BLaER1 treated with 17β-estradiol and CSF1 and Interleukin-3, amounts not matched to agents 10 nM and 100 nM (cell line): ENCODE results near the gene RNF220.

Experiments
- H3K27ac ChIP-seq, 11 experiments: shearing (Covaris generic); formaldehyde crosslinking; 2 replicates each; pipeline ENCODE4 v1.8.1; 2022
- H3K27me3 ChIP-seq, 11 experiments: shearing (Covaris generic); formaldehyde crosslinking; 2 replicates each; pipeline ENCODE4 v1.8.1; 2022
- H3K36me3 ChIP-seq, 11 experiments: shearing (Covaris generic); formaldehyde crosslinking; 2 replicates each; pipeline ENCODE4 v1.8.1; 2022
- H3K4me1 ChIP-seq, 10 experiments: shearing (Covaris generic); formaldehyde crosslinking; 2 replicates each; pipeline ENCODE4 v1.8.1; 2022
- H3K4me2 ChIP-seq, 11 experiments: shearing (Covaris generic); formaldehyde crosslinking; 2 replicates each; pipeline ENCODE4 v1.8.1; 2022
- H3K4me3 ChIP-seq, 10 experiments: shearing (Covaris generic); formaldehyde crosslinking; 2 replicates each; pipeline ENCODE4 v1.8.1; 2022
- H3K9ac ChIP-seq, 11 experiments: shearing (Covaris generic); formaldehyde crosslinking; 2 replicates each; pipeline ENCODE4 v1.8.1; 2022
- H3K9me3 ChIP-seq, 11 experiments: shearing (Covaris generic); formaldehyde crosslinking; replicated peaks in 1 of 11; 2 replicates each; pipeline ENCODE4 v1.8.1; 2022
- H4K20me1 ChIP-seq, 11 experiments: shearing (Covaris generic); formaldehyde crosslinking; 2 replicates each; pipeline ENCODE4 v1.8.1; 2022
- Cebpa-rat ChIP-seq, 11 experiments: shearing (Covaris generic); IDR thresholded peaks; 2 replicates each; pipeline ENCODE4 v1.8.1; 2022

The RNF220 gene

GRCh38 chr1:44640200-44640853 is 235.3 kb downstream of the RNF220 start:
- Histone ChIP-seq H3K27ac (no peak overlapping the region), H3K9me3 (no peaks in the 10 kb centered on the region), H3K9ac (no peak overlapping the region), H3K4me1 (peaks cover 0 to 19% (median 17%) of the 10 kb centered on the region in 10 experiments; a peak in 17 of 20 replicates), H3K27me3 (no peaks in the 10 kb centered on the region), H3K36me3 (peaks cover 100% of the 10 kb centered on the region in 11 experiments), H3K4me3 (no peak overlapping the region), H4K20me1 (peaks cover 60 to 100% (median 100%) of the 10 kb centered on the region in 11 experiments; a peak in 21 of 22 replicates), H3K4me2 (no peak overlapping the region)
- TF ChIP-seq Cebpa-rat (IDR thresholded peaks at IDR 0.05) = no peak

- Histone ChIP-seq H3K4me1 (peaks cover 0 to 8% (median 6%) of the 10 kb centered on the region in 10 experiments; a peak in 14 of 20 replicates), H4K20me1 (peaks cover 49 to 100% (median 99%) of the 10 kb centered on the region in 11 experiments; a peak in 21 of 22 replicates), H3K4me3 (no peak overlapping the region), H3K9me3 (no peaks in the 10 kb centered on the region), H3K9ac (peak overlapping the region in 1 of 11 experiments; percentile 16; a peak in 1 of 22 replicates), H3K4me2 (no peak overlapping the region), H3K27me3 (no peaks in the 10 kb centered on the region), H3K36me3 (peaks cover 100% of the 10 kb centered on the region in 11 experiments), H3K27ac (no peak overlapping the region)
- TF ChIP-seq Cebpa-rat (IDR thresholded peaks at IDR 0.05) = no peak
These were observed 236.4 kb downstream of the RNF220 start for GRCh38 chr1:44641126-44642102.

GRCh38 chr1:44642255-44642654 is 237.2 kb downstream of the RNF220 start:
- Histone ChIP-seq H3K4me1 (no peaks in the 10 kb centered on the region; a peak in 2 of 20 replicates), H3K36me3 (peaks cover 100% of the 10 kb centered on the region in 11 experiments), H3K27me3 (no peaks in the 10 kb centered on the region), H3K4me2 (no peak overlapping the region), H3K4me3 (no peak overlapping the region), H3K9ac (peak overlapping the region in 3 of 11 experiments; percentile 0 to 16 (median 9); a peak in 1 of 22 replicates), H4K20me1 (peaks cover 45 to 100% (median 98%) of the 10 kb centered on the region in 11 experiments; a peak in 21 of 22 replicates), H3K9me3 (no peaks in the 10 kb centered on the region), H3K27ac (no peak overlapping the region)
- TF ChIP-seq Cebpa-rat (IDR thresholded peaks at IDR 0.05) = no peak

DNA sequence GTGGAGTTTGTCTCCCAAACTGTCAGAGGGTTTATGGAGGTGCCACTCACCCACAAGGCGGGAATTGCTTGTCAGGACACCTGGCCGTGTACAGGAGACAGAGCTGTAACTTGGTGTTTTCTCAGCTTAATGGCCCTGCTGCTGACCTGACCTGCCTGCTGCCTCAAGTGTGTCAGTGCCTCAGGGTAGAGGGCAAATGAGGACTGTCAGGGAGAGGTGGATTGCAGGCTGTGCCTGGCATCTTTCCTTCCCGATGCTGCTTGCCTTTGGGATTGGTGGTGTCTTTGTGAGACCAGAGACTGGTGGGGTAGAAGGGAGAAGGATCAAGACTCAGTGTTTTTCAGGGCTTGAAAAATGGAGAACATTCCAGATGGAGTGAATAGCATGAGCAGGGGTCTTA is 237.9 kb downstream of the RNF220 start:
- H3K4me2 ChIP-seq = no peak overlapping the region
- H3K27me3 ChIP-seq = no peaks in the 10 kb centered on the region
- no peaks in the 10 kb centered on the region for H3K9me3 ChIP-seq
- peaks cover 100% of the 10 kb centered on the region in 11 experiments for H3K36me3 ChIP-seq
- no peak overlapping the region for H3K4me3 ChIP-seq
- no peaks in the 10 kb centered on the region for H3K4me1 ChIP-seq
- peak overlapping the region in 3 of 11 experiments; percentile 18 to 49 (median 23); a peak in 2 of 22 replicates for H3K9ac ChIP-seq
- TF ChIP-seq Cebpa-rat (IDR thresholded peaks at IDR 0.05) = no peak
- no peak overlapping the region for H3K27ac ChIP-seq
- H4K20me1 ChIP-seq = peaks cover 48 to 100% (median 98%) of the 10 kb centered on the region in 11 experiments; a peak in 21 of 22 replicates

- Histone ChIP-seq H3K4me1 (no peaks in the 10 kb centered on the region), H3K4me2 (no peak overlapping the region), H3K27me3 (no peaks in the 10 kb centered on the region), H4K20me1 (peaks cover 39 to 100% (median 98%) of the 10 kb centered on the region in 11 experiments; a peak in 20 of 22 replicates), H3K27ac (no peak overlapping the region), H3K9ac (peak overlapping the region in 1 of 11 experiments; percentile 12; a peak in 1 of 22 replicates), H3K4me3 (no peak overlapping the region), H3K9me3 (no peaks in the 10 kb centered on the region), H3K36me3 (peaks cover 99 to 100% (median 100%) of the 10 kb centered on the region in 11 experiments)
- TF ChIP-seq Cebpa-rat (IDR thresholded peaks at IDR 0.05) = no peak
These were observed 238.8 kb downstream of the RNF220 start for GRCh38 chr1:44643721-44644334.

- H3K36me3 ChIP-seq = peaks cover 99 to 100% (median 100%) of the 10 kb centered on the region in 11 experiments
- no peak for TF ChIP-seq Cebpa-rat (IDR thresholded peaks at IDR 0.05)
- H3K27ac ChIP-seq = no peak overlapping the region
These were observed 239.8 kb downstream of the RNF220 start for GRCh38 chr1:44644806-44645205.

DNA sequence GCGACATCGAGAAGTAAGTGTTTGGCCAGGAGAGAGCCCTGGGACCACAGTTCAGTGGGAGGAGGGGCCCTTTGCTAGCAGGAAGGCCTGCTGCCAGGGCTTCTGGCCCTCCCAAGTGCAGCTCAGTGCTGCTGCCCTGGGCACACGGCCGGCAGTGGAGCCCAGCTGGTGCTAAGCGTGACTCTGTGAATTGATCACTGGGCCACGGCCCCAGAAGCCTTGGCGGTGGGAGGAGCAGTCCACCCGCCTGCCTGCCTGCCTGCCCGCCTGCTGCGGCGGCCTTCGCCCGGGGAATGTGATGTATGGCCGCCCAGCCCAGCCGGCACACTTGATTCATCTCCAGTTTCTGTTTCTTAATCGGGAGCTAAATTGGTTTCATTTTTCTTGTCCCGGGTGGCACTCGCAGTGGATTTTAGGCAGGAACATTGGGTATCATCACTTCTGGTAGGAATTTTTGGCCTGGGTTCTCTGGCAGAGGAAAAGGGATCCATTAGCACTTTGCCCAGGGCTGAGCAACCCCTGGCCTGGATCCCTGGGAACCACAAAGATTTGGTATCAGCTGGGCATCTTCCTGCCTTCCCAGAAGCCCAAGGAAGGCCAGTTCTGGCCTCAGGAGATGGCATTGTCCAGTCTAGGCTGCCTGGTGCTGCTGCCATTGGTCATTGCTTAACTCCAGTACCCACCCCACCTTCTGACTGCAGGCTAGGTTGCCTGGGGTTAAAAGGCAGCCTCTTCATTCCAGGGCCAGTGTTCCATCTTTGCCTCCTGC is 240.6 kb downstream of the RNF220 start:
- H3K4me2 ChIP-seq = no peak overlapping the region

More at GRCh38 chr1:44644806-44645205, 239.8 kb downstream of the RNF220 start:
- Histone ChIP-seq H4K20me1 (peaks cover 33 to 100% (median 95%) of the 10 kb centered on the region in 11 experiments; a peak in 20 of 22 replicates), H3K4me2 (no peak overlapping the region), H3K4me3 (no peak overlapping the region), H3K9ac (no peak overlapping the region), H3K27me3 (no peaks in the 10 kb centered on the region), H3K4me1 (no peaks in the 10 kb centered on the region), H3K9me3 (no peaks in the 10 kb centered on the region)

More for the DNA sequence above, 240.6 kb downstream of the RNF220 start:
- no peak overlapping the region for H3K9ac ChIP-seq
- TF ChIP-seq Cebpa-rat (IDR thresholded peaks at IDR 0.05) = no peak
- H3K36me3 ChIP-seq = peaks cover 99 to 100% (median 100%) of the 10 kb centered on the region in 11 experiments
- peaks cover 30 to 100% (median 95%) of the 10 kb centered on the region in 11 experiments; a peak in 20 of 22 replicates for H4K20me1 ChIP-seq
- no peaks in the 10 kb centered on the region for H3K27me3 ChIP-seq
- no peaks in the 10 kb centered on the region for H3K4me1 ChIP-seq
- H3K4me3 ChIP-seq = no peak overlapping the region
- H3K27ac ChIP-seq = no peak overlapping the region
- H3K9me3 ChIP-seq = no peaks in the 10 kb centered on the region
